DMS153 (cell line): ENCODE measurements around the gene DDX54.
"Not testable (repeated sequence)": the region's sequence is repeated elsewhere in the genome, so short reads cannot be mapped to it uniquely, and the experiment has no call there.

Experiments
- DNase-seq: peaks from one replicate; lab custom pipeline; 2025; lab: John Stamatoyannopoulos, UW

Gene DDX54

DNA sequence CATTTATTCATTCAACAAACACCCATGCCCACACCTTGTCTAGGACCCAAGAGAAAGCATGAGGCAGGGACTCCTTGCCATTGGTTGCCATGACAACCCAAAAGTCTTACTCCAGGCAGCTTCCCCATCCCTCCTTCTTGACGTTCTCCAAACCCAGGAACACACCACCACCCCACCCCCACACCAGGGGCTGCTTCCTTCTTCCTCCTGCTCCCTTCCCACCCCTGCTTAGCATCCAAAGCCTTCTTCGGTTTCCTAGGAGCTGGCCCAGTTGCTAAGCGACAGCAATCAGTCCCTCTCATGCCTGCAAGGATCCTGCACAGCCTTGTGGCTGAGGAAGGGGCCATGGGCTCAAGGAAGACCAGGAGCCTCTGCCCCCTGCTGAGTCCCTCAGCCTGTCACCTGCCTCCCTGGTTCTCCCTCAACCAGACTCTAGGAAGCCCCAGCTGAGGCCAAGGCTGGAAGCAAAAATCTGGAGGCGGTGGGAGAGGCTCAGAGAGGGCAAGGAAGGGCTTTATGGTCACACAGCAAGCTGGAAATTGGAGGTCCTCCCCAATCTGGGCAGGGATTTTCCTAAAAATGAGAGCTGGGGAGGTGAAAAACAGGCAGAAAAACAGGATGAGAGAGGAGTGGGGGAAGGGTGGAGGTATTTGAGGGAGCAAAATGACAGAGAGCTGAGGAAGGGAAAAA, 65.2 kb downstream of the DDX54 start:
- peak; percentile 32 for DNase-seq

DNA sequence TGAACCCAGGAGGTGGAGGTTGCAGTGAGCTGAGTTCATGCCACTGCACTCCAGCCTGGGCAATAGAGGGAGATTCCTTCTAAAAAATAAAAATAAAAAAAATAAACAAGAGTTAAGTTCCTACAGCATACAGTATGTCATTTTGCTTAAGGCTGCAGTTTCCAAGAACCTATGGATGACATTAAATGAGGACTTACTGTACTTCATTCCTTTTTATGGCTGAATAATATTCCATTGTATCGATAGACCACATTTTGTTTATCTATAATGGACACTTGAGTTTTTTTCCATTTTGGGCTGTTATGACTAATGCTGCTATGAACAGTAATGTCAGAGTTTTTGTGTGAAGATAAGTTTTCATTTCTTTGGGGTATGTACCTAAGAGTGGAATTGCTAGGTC, 67.1 kb downstream of the DDX54 start:
- no peak for DNase-seq

DNA sequence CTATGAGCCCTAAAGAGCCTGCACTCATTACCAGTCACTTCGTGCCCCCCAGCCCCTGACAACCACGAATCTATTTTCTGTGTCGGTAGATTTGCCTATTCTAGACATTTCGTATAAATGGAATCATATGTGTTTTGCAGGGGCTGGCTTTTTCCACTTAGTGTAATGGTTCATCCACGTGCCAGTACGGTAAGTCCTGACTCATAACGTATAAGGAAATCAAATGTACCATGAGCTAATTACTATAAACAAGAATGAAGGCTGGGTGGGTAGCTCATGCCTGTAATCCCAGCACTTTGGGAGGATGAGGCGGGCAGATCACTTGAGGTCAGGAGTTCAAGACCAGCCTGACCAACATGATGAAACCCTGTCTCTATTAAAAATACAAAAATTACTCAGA, 67.6 kb downstream of the DDX54 start:
- not testable (repeated sequence) for DNase-seq

DNA sequence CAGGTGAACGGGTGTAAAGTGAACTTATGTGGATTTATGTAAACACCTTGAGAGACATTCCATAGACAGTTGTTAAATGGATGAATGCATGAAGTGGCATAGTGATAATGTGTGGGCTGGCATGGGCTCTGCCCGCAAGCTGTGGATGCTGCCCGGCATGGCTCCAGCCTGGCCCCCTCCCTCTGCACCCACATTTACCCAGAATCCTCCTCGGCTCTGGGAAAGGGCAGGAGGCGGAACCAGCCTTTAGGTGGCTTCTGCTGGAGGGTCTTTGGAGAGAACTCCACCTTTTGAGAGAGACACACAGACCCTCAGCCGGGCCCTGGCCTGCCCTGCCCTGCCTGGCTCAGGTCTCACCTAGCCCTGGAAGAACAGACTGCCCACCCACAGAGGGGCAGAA, 68.4 kb downstream of the DDX54 start:
- no peak for DNase-seq

DNA sequence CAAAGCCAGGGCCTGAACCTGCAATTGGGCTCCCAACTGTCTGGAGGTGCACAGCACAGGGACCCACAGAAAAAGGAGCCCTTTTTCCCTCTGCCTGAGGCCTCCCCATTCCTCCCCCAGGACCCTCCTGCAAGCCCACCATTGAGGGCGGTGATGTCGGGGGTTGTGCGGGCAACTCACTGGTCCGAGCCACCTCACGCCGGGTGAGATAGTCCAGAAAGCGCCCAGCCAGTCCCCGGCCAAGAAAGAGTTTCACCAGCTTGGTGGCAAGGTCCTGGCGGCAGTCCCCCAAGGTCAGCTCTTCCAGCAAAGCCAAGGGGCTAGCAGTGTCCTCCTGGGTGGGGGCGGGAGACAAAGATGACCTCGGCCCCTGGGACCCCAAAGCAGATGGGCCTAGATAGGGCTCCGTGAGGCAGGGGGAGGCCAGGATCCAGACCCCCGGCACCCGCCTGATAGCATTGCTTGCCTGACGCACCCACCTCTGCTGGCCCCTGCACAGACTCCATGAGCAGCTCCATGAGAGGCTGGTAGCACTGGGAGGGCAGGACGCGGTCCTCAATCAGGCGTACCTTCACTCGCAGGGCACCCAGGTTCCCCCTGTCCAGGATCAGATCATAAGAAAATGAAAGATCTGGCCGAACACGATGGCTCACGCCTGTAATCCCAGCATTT, 69.7 kb downstream of the DDX54 start:
- no peak for DNase-seq

DNA sequence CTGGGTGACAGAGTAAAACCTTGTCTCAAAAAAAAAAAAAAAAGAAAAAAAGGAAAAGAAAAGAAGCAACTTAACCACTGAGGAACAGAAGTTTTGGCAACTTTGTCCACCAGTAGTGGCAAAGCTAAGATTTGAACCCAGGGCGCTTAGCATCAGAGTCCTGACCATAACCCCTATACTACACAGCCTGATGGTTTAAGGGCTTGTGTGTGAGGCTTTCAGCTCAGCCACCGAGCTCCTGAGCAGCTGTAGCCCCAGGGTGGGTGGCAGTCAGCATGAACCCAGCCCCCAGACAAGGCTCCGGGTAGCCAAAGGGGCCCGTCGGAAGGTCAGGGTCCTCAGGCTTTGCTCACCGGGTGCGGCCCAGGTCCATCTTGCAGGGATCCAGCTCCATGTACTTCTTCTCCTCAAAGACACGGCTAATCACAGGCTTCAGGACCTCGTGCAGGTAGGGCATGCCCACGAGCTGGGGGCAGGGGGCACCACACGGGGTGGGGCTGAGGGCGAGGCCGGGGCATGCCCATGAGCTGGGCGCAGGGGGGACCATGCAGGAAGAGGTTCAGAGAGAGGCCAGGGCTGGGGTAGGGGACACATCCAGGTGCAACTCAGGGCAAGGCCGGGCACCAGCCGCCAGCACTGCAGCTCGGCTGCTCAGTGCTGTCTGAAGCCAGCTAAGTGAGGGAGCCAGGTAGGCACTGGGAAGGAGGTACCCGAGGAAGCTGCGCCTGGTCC, 70.7 kb downstream of the DDX54 start:
- no peak for DNase-seq

DNA sequence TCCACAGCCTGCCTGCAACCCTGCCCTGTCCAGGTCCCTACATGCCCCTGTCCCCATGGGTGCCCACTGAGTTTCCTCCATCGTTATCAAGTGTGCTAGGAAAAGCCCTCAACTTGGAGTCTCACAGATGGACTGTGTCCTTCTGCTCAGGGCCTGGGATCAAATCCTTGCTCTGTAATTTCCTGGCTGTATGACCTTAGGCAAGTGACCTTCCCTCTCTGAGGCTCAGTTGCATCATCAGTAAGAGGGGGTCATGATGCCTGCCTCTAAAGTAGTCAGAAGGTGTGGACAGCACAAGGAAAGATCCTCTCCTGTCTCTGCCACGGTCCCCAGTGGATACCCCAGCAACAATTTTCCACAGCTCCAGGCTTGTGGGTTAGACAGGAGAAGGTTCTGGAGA, 71.9 kb downstream of the DDX54 start:
- DNase-seq, result no peak

DNA sequence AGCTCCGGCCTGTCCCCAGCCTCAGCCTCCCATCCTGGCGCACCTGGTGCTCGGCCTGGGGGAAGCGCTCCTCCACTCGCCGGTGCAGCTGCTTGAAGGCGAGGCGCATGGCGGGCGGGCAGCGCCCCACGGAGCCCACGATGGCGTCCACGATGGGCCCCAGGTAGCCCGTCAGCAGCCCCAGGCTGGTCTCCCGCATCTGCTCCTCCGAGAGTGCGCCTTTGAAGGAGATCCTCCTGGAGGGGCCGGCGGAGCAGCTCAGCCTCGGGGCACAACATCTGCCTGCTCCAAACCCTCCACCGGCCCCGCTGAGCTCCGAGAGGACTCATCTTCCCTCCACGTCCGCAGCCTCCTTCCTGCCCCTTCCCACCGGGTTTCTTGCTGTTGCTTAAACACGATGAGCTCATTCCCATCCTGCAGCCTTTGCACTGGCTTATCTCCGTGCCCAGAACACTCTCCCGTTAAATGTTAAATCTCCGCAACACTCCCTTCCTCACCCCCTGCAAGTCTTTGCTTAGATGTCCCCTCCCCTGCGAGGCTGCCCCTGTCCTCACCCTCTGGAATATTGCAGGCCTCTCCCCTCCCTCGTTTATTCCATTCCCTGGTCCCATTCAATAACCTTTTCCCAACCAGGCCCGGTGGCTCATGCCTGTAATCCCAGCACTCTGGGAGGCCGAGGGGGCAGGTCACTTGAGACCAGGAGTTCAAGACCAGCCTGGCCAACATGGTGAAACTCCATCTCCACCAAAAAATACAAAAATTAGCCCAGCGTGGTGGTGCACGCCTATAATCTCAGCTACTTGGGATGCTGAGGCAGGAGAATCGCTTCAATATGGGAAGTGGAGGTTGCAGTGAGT, 73.0 kb downstream of the DDX54 start:
- no peak for DNase-seq

DNA sequence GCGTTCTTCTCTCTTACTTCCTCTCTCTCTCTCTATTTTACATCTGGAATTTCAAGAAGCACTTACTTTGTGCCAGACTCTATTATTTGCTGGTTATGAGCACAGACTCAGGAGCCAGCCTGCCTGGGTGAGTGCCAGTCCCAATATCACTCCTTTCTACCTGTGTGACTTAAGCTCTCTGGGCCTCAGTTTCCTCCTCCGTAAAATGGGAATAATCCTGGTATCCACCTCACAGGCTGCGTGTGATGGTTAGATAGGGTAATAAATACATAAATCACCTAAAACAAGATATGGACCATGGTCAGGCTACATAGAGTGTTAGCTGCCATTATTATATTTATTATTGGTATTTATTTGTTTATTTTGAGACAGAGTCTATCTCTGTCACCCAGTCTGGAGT, 74.0 kb downstream of the DDX54 start:
- no peak for DNase-seq

DNA sequence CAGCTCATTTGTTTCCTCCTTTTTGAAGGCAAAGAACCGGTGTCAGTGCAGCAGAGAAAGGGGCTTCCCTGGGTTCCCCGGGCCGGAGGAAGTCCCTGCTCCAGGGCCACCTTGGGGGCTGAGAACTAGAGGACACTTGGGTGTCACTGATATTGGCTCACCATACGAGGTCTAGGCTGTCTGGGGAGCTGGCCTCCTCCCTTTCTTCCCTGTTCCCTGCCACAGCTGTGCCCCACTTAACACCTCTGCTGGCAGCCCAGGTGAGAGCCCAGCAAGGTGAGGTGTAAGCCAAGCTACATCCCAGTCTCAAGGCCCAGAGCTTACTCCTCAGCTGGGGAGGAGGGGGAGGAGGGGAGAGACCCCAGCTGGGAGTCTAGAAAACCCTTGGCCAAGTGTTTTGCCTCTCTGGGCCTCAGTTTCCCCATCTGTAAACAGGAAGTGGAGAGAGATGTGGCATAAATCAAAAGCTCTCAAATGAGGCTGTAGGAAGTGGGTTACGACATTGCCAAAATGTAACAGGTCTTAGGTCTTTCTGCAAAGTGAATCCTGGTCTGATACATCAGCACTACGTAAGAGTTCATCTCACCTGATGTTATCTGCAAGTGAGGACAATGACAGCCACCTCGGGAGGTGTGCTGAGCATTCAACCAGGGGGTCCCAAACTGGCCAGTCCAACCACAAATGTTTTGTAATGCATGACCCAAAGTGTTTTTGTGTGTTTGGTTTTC, 75.2 kb downstream of the DDX54 start:
- no peak for DNase-seq

DNA sequence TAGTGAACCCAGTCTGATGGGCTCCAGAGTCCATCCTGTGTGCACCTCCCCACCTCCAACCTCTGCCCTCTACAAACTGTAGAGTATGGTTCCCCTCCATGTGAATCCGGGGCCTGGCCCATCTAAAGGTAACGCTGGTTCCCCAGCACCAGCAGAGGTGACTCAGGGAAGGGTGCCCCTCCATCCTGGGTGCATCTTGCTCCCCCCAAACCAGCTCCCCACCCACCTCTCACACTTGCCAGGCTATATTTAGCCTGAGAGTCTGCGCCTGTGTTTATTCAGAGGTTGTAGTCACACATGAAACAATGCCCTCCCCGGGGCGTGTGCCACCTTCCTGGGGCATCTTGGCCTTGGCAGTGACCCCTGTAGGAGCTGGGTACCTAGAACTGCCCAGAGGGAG, 75.9 kb downstream of the DDX54 start:
- DNase-seq, result no peak

DNA sequence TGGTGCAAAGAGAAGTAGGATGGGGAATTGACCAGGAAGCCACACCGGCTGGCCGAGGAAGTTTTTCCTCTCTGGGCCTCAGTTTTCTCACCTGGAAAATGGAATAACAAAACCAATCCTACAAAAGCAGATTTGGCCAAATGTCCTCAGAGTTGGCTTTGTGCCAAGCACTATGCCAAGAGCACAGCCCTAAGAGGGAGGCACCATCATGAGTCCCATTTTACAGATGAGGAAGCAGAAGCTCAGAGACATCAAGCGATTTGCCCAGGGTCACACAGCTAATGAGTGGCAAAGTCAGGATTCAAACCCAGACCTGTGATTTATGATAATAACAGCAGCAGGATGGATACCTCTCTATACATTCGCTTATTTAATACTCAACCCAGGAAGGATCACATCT, 77.0 kb downstream of the DDX54 start:
- no peak for DNase-seq
